DOHH2 (cell line): ENCODE data around the gene PAPLN.
A peak's percentile ranks its signal among the peaks of the same experiment; 100 is the strongest.

Experiments used
- H3F3A ChIP-seq: fragments of 200-600 bp; sonication (generic), shearing (Covaris generic); 2 replicates; pipeline ENCODE4 v1.6.0; 2016; ENCODE audit warnings: antibody characterized with exemption, mild to moderate bottlenecking; ENCODE audit not compliant: control insufficient read depth, insufficient read depth
- H3K27ac ChIP-seq: fragments of 200-600 bp; sonication (generic); 2 replicates; pipeline ENCODE4 v1.5.1; 2014; ENCODE audit warnings: low read depth, mild to moderate bottlenecking, low read length, moderate library complexity
- H3K27me3 ChIP-seq: fragments of 200-600 bp; sonication (generic); 2 replicates; pipeline ENCODE4 v1.6.1; 2014; ENCODE audit warnings: mild to moderate bottlenecking, low read length, mixed read lengths; ENCODE audit not compliant: control insufficient read depth
- H3K36me3 ChIP-seq: fragments of 200-600 bp; sonication (generic); 2 replicates; pipeline ENCODE4 v1.6.1; 2014; ENCODE audit warnings: mild to moderate bottlenecking, low read length, moderate library complexity, mixed read lengths; ENCODE audit not compliant: control insufficient read depth
- H3K4me1 ChIP-seq: fragments of 200-600 bp; sonication (generic); 2 replicates; pipeline ENCODE4 v1.6.1; 2014; ENCODE audit warnings: mild to moderate bottlenecking, low read length, mixed read lengths; ENCODE audit not compliant: control insufficient read depth
- H3K4me2 ChIP-seq: fragments of 200-600 bp; sonication (generic); 2 replicates; pipeline ENCODE4 v1.6.0; 2014; ENCODE audit warnings: mild to moderate bottlenecking, low read length, moderate library complexity
- H3K4me3 ChIP-seq: fragments of 200-600 bp; sonication (generic); 2 replicates; pipeline ENCODE4 v1.5.1; 2014; ENCODE audit warnings: mild to moderate bottlenecking, low read length, mixed read lengths
- H3K79me2 ChIP-seq: fragments of 200-600 bp; sonication (generic); 2 replicates; pipeline ENCODE4 v1.6.1; 2014; ENCODE audit warnings: mild to moderate bottlenecking, low read length, mixed read lengths; ENCODE audit not compliant: control insufficient read depth
- H3K9me2 ChIP-seq: fragments of 200-600 bp; sonication (generic); replicated peaks from 2 replicates; pipeline ENCODE4 v1.6.1; 2014; ENCODE audit warnings: mild to moderate bottlenecking, low read length, mixed read lengths; ENCODE audit not compliant: control insufficient read depth
- H3K9me3 ChIP-seq: fragments of 200-600 bp; sonication (generic); 2 replicates; pipeline ENCODE4 v1.6.1; 2014; ENCODE audit warnings: antibody characterized with exemption, low read length, mixed read lengths; ENCODE audit not compliant: control insufficient read depth, insufficient read depth
- H4K20me1 ChIP-seq: fragments of 200-600 bp; sonication (generic); 2 replicates; pipeline ENCODE4 v1.6.0; 2014; ENCODE audit warnings: low read depth, mild to moderate bottlenecking, antibody characterized with exemption, low read length, moderate library complexity; ENCODE audit not compliant: control insufficient read depth, insufficient read depth
- CTCF ChIP-seq: fragments of 200-600 bp; sonication (generic); IDR thresholded peaks from one replicate; pipeline ENCODE4 v1.5.1; 2014; ENCODE audit warnings: antibody characterized with exemption, mild to moderate bottlenecking, low read depth, low read length; ENCODE audit not compliant: poor library complexity, severe bottlenecking
- EZH2phosphoT487 ChIP-seq: fragments of 200-600 bp; sonication (generic); IDR thresholded peaks from 2 replicates; pipeline ENCODE4 v1.6.1; 2017; ENCODE audit warnings: borderline replicate concordance, mild to moderate bottlenecking, antibody characterized with exemption, low read length, moderate library complexity, mixed read lengths

Gene PAPLN

DNA sequence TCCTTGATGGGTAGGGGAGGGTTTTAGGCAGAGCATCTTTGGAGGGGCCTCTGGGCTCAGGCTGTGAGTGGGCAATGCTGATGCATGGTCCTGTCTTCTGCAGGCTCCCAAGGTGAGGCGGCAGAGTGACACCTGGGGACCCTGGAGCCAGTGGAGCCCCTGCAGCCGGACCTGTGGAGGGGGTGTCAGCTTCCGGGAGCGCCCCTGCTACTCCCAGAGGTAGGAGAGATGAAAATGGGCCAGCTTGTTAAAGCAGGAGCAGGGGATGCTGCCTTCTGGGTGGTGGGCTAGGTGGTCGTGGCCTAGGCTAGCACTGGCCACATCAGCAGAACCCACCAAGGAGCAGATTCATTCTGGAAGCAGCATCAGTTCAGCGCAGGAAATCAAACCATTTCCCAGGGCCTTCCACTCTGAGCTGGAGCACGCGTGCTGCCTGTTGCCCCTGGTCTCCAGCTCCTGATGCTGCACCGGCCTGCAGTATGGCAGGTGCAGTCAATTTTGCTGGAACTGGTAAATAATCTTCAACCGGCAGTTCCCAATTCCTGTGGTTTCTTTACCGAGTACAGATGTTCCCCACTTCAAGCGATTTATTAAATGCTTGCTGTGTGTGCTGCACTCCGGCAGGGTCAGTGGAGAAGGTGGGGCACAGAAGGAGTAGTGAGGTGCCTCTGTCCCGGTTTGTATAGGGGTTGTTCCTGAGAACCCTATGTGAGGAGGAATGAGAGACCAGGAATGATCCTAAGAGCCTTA is 7.4 kb downstream of the PAPLN start:
- H3K9me2 ChIP-seq, result no peaks in the 10 kb centered on the region
- H3K4me1 ChIP-seq, result peaks cover 60% of the 10 kb centered on the region
- TF ChIP-seq CTCF (no peak), EZH2phosphoT487 (no peak)
- no peaks in the 10 kb centered on the region for H4K20me1 ChIP-seq
- H3K79me2 ChIP-seq, result no peaks in the 10 kb centered on the region
- H3K27ac ChIP-seq, result no peak overlapping the region
- peaks cover 19% of the 10 kb centered on the region for H3F3A ChIP-seq
- H3K27me3 ChIP-seq, result peaks cover 44% of the 10 kb centered on the region
- no peak overlapping the region for H3K4me3 ChIP-seq
- no peaks in the 10 kb centered on the region for H3K9me3 ChIP-seq
- 0 out of 2 replicates have a peak overlapping the region, but pooled peaks have one; percentile 75 for H3K4me2 ChIP-seq
- no peaks in the 10 kb centered on the region for H3K36me3 ChIP-seq

DNA sequence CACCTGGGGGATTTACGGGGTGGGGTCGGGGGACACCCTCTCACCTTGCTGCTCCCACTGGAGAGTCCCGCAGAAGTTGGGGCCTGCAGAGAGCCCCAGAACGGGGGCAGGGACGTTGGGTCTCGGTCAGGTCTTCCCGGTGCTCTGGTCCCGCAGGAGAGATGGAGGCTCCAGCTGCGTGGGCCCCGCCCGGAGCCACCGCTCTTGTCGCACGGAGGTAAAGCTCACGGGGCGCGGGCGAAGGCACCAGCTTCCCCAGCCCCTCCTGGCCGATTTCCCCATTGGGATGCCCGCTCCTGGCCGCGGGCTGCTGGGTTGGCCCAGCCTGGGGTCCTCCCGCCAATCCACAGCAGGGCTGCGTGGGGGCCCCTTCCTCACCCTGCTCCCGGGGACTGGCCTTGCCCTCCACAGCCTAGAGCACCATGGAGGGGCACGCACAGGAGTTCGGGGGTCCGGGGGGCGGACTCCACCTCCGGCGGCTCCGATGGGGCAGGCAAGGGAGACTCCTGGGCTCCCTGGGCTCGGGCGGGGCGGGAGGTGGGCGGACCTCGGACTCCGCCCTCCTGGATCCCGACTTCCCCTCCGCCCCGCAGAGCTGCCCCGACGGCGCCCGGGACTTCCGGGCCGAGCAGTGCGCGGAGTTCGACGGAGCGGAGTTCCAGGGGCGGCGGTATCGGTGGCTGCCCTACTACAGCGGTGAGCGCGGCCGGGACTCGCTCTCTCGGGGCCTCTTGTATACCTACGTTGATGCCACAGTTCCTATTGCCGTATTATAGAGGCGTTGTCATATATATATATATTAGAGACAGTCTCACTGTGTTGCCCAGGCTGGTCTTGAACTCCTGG is 8.4 kb downstream of the PAPLN start:
- no peaks in the 10 kb centered on the region for H3K79me2 ChIP-seq
- peaks cover 57% of the 10 kb centered on the region for H3K4me1 ChIP-seq
- no peak for TF ChIP-seq CTCF
- no peak for TF ChIP-seq EZH2phosphoT487
- no peaks in the 10 kb centered on the region for H3K36me3 ChIP-seq
- H3K4me3 ChIP-seq, result peak overlapping the region; percentile 67
- H3K4me2 ChIP-seq, result peak overlapping the region; percentile 75
- peaks cover 19% of the 10 kb centered on the region for H3F3A ChIP-seq
- H3K27ac ChIP-seq, result no peak overlapping the region
- no peaks in the 10 kb centered on the region for H4K20me1 ChIP-seq
- H3K27me3 ChIP-seq, result peaks cover 38% of the 10 kb centered on the region
- no peaks in the 10 kb centered on the region for H3K9me2 ChIP-seq
- H3K9me3 ChIP-seq, result no peaks in the 10 kb centered on the region

GRCh38 chr14:73246387-73247150 is 9.3 kb downstream of the PAPLN start:
- Histone ChIP-seq H3K79me2 (no peaks in the 10 kb centered on the region), H4K20me1 (no peaks in the 10 kb centered on the region), H3K9me3 (no peaks in the 10 kb centered on the region), H3K9me2 (no peaks in the 10 kb centered on the region), H3K4me3 (peak overlapping the region; percentile 67), H3K4me1 (peaks cover 48% of the 10 kb centered on the region), H3F3A (peaks cover 19% of the 10 kb centered on the region), H3K27ac (no peak overlapping the region), H3K36me3 (no peaks in the 10 kb centered on the region), H3K4me2 (peak overlapping the region; percentile 75), H3K27me3 (peaks cover 33% of the 10 kb centered on the region)
- no peak for TF ChIP-seq CTCF
- TF ChIP-seq EZH2phosphoT487, result no peak
